GM23338 (cell line): Measurements from ENCODE around the gene SRD5A2.

Experiments
- EZH2 ChIP-seq: fragments of 200-600 bp; sonication (generic); IDR thresholded peaks from one replicate; pipeline ENCODE4 v1.8.0; 2017; ENCODE audit warnings: antibody characterized with exemption, mild to moderate bottlenecking, low read depth; ENCODE audit not compliant: unreplicated experiment
- EZH2phosphoT487 ChIP-seq: fragments of 200-600 bp; sonication (generic); IDR thresholded peaks from one replicate; pipeline ENCODE4 v1.8.1; 2018; ENCODE audit warnings: antibody characterized with exemption; ENCODE audit not compliant: unreplicated experiment
- POLR2AphosphoS5 ChIP-seq: IDR thresholded peaks from 2 replicates; pipeline ENCODE4 v1.6.1; 2016; ENCODE audit warnings: antibody characterized with exemption, low read depth
- REST ChIP-seq: IDR thresholded peaks from one replicate; pipeline ENCODE4 v1.6.1; 2018; ENCODE audit warnings: antibody characterized with exemption; ENCODE audit not compliant: unreplicated experiment
- TF ChIP-seq, protein P1 (sequence below), 2 experiments: fragments of 200-600 bp in 1 of 2; sonication (generic) in 1 of 2; conservative IDR thresholded peaks; 2 replicates each; pipeline versions ENCODE4 v1.5.1 to v1.6.1; 2016 to 2017; ENCODE audit warnings: antibody characterized with exemption in 2 of 2, low read depth in 2 of 2, mild to moderate bottlenecking in 2 of 2, moderate library complexity in 1 of 2

- TF ChIP-seq, protein P1, sequence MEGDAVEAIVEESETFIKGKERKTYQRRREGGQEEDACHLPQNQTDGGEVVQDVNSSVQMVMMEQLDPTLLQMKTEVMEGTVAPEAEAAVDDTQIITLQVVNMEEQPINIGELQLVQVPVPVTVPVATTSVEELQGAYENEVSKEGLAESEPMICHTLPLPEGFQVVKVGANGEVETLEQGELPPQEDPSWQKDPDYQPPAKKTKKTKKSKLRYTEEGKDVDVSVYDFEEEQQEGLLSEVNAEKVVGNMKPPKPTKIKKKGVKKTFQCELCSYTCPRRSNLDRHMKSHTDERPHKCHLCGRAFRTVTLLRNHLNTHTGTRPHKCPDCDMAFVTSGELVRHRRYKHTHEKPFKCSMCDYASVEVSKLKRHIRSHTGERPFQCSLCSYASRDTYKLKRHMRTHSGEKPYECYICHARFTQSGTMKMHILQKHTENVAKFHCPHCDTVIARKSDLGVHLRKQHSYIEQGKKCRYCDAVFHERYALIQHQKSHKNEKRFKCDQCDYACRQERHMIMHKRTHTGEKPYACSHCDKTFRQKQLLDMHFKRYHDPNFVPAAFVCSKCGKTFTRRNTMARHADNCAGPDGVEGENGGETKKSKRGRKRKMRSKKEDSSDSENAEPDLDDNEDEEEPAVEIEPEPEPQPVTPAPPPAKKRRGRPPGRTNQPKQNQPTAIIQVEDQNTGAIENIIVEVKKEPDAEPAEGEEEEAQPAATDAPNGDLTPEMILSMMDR (conservative IDR thresholded peaks at IDR 0.05; ENCODE audit: low read depth in 2 of 2): no peak
- TF ChIP-seq EZH2 (peak; percentile 77), EZH2phosphoT487 (no peak), POLR2AphosphoS5 (no peak), REST (no peak)
Measured at GRCh38 chr2:31580321-31581117, at the start of gene SRD5A2.
